Measurements from ENCODE around the gene CELF3.

The CELF3 gene

GRCh38 chr1:151720554-151720953, 4.0 kb upstream of the CELF3 start:
- no peak for DNase-seq

DNA sequence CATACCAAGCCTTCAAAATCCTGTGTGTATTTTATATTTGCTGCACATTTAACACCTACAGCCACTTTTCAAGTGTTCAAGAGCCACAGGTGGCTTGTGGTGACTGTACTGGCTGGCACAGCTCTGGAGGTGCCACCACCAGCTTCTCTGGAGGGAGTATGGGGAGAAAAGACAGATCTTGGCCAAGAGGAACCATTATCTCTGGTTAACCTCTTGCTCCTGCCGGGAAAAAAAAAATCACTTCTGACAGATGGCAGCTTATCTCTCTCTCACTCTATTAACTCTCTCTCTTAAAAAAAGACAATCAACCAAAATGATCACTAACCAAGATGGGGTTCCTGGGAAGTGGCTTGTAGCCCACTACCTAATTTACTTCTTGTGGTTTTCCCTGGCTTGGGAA, 3.5 kb upstream of the CELF3 start:
- no peak for DNase-seq

DNA sequence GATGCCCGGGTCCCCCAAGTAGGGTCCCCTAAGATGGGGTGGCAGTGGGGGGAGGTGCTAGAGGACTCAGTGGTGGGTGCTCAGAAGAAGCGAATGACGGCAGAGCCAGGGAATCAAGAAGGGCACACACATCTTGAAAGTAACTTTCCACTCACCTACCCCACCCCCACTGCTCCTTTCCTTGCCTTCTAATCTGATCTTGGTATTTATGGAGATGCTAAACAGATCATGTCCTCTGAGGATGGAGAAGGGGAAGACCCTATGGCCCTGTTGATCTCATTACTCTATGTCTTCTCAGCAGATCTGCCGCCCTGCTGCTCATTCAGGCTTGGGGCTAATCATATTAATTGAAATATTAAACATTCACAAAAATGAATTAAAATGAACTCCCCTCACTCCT, 2.1 kb upstream of the CELF3 start:
- DNase-seq = no peak

GRCh38 chr1:151718011-151718431, 1.4 kb upstream of the CELF3 start:
- DNase-seq = no peak

GRCh38 chr1:151716405-151716762, 219 bp downstream of the CELF3 start:
- DNase-seq = no peak

DNA sequence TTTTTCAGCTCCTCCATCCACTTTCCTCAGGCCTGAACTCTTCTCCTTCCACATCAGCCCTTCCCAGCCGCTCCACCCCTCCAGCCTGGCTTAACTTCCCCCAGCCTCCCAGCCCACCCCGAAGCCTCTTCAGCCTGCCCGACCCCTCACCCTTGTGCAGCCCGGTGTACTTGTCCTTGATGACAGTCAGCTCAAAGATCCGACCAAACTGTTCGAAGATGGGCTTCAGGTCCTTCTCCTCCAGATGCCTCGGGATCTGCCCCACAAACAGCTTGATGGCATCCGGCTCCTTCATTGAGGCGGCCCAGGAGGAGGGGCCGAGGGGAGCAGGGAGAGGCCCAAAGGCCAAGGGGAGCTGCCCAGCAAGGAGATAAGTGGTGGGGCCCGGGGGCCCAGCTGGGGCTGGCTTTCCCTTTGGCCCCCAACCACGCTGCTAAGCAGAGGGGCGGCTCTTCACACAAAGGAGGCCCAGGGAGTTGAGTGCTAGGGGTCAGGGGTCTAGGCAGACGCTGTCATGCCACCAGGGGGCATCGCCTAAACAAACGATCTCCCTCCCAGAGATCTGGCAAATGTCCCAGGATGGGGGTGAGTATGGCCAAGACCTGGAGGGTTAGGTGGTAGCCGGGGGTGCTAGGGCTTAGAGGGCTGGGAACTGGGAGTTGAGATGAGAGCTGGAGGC, 738 bp downstream of the CELF3 start:
- no peak for DNase-seq

DNA sequence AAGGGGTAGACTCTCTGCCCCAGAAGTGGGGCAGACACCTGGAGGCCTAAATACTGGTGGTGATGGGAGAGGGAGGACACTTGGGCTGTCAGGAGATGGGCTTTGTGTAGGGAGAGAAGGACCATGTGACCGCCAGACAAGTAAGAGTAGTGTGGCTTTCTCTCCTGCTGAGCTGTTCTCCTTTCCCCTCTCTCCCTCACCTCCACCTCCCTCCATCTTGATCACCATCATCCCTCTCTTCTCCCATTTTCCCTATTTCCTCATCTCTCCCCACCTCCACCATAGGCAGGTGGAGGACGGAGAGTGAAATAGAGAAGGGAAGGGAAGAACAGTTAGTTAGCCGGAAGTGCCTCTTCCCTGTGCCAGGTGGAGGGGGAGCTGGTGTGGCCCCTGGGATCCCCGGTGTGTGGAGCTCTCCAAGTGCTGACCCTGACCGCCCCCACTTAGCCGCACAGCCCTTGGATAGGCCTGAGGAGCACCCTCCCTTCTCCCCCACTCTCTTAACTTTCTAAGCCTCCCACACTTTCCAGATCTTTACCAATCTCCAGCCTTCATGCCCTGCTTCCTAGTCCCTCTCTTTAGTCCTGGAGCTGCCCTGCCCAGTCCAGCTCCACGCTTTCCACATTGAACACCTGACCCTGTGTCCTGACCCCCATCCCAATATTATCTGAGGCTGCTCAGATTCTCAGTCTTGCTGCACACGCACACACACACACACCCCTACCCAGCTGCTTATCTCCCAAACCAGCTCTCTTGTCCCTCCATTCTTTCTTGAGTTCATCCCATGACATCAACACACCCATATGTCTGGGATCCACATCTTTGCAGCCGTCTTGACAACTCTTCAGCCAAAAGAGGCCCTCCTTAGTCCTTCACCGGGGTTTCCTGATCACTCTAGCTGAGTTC, 1.5 kb downstream of the CELF3 start:
- no peak for DNase-seq

DNA sequence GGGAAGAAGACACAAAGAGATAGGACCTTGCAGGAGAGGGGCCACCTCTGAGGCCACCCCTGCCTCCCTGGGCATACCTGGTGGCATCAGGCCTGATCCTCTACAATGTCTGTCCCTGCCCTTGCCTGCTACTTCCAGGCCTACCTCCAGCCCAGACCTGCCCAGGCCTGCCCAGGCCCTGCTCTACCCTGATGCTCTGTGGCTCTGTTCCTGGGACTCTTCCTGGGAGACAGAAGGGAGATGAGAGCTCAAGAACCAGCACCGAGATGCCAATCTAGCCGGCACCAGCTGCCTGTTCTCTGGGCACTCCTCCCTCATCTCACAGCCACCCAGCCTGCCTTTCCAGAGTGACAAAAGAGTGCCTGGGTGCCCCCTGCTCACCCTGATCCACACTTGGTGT, 2.7 kb downstream of the CELF3 start:
- DNase-seq = no peak

- no peak for DNase-seq
These were observed 3.6 kb downstream of the CELF3 start for GRCh38 chr1:151713044-151713443.

- DNase-seq = no peak
These were observed 4.7 kb downstream of the CELF3 start for GRCh38 chr1:151711951-151712350.

GRCh38 chr1:151711044-151711800, 5.4 kb downstream of the CELF3 start:
- no peak for DNase-seq

GRCh38 chr1:151710187-151710840, 6.3 kb downstream of the CELF3 start:
- no peak for DNase-seq

DNA sequence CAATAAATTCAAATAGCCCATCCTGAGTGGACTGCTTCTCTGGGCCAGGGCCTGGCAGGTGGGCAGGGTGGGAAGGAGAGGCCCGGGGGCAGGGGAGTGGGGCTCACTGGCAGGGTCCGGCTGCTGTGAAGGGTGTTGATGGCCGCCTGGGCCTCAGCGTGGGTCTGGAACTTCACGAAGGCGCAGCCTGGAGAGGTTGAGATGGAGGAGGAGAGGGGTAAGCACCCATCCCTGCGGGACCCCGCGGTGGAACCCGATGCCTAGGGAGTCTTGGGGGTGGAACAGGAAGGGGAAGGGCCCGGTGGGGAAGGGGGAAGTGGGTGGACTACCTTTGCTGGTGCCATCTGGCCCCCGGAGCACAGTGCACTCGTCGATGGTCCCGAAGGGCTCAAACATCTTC, 7.7 kb downstream of the CELF3 start:
- no peak for DNase-seq

GRCh38 chr1:151707541-151708065, 9.0 kb downstream of the CELF3 start:
- DNase-seq = no peak

GRCh38 chr1:151706464-151707415, 9.9 kb downstream of the CELF3 start:
- DNase-seq = no peak

- DNase-seq = no peak
These were observed 10.7 kb downstream of the CELF3 start for GRCh38 chr1:151705753-151706463.

DNA sequence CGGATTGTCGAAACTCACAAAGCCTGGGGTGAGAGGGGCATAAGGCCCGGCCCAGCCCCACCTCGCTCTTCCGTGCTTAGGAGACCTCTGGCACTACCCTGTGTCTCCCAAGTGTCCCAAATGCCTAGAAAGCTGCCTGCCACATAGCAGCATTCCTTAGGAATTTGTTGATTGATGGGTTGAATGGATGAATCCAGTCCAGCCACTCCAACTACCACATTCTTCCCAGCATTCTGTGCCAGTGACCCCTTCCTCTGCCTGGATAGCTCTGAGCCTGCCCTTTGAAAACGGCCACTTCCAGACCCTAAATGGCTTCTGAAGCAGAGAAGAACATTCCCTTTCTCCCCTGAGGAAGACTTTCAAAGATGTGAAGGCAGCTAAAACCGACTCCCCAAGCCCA, 11.5 kb downstream of the CELF3 start:
- no peak for DNase-seq

DNA sequence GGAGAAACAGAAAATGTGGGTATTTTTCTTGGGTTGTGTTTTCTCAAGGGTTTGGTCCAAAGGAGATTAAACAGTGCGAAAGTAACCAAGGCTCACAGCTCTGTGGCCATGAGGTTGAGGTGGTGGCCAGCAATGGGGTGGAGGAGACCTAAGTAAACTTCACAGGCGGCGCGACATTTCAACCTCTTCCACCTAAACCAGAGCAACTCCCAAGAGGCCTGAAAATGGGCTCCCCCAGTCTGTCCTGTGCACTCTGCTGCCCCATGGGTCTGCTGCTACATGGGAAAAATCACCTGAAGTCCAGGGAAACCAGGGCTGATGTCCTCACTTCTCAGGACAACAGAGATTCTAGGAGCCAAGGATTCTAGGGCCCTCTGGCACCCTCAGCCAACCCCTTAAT, 12.4 kb downstream of the CELF3 start:
- no peak for DNase-seq

- DNase-seq = no peak
These were observed 12.8 kb downstream of the CELF3 start for GRCh38 chr1:151703813-151704212.

- no peak for DNase-seq
These were observed 13.7 kb downstream of the CELF3 start for GRCh38 chr1:151702936-151703335.

DNA sequence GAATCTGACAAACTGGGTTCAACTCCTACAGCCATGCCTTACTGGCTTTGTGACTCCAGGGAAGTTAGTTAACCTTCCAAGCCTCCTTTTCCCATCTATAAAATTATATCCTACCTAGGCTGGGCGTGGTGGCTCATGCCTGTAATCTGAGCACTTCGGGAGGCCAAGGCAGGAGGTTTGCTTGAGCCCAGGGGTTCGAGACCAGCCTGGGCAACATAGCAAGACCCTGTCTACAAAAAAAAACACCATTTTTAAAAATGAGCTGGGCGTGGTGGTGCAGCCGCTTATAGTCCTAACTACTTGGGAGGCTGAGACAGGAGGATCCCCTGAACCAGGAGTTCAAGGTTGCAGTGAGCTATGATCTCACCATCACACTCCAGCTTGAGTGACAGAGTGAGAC, 15.1 kb downstream of the CELF3 start:
- no peak for DNase-seq
